Astrocyte (in vitro differentiated cells and primary cell): Measurements from ENCODE around the gene NFYB. TPM values are rescaled to one million over a fixed set of nuclear protein-coding genes. Genes with fewer than 3 reads are reported as not detected.

ENCODE experiments used
- DNase-seq: peaks from one replicate; pipeline ENCODE4 v3.0.0-alpha.2; 2010; ENCODE audit warnings: low read depth
- FAIRE-seq: peaks from 2 replicates; lab custom pipeline; 2011; peaks lifted over from hg19 to GRCh38; lab: Jason Lieb, UNC
- H2AFZ ChIP-seq: 2 replicates; pipeline ENCODE4 v1.6.0; 2012; ENCODE audit warnings: low read depth, low read length, inconsistent platforms
- H3K27ac ChIP-seq: 2 replicates; pipeline ENCODE4 v1.5.1; 2011; ENCODE audit warnings: low read depth, low read length, inconsistent platforms
- H3K27me3 ChIP-seq: 2 replicates; pipeline ENCODE4 v1.6.0; 2011; ENCODE audit warnings: low read length, inconsistent platforms; ENCODE audit not compliant: insufficient read depth
- H3K36me3 ChIP-seq: 2 replicates; pipeline ENCODE4 v1.5.1; 2011; ENCODE audit warnings: low read length, inconsistent platforms; ENCODE audit not compliant: insufficient read depth
- H3K4me1 ChIP-seq: 2 replicates; pipeline ENCODE4 v1.5.1; 2011; ENCODE audit warnings: low read length, inconsistent platforms; ENCODE audit not compliant: insufficient read depth
- H3K4me2 ChIP-seq: 2 replicates; pipeline ENCODE4 v1.6.0; 2012; ENCODE audit warnings: low read length, inconsistent platforms
- H3K4me3 ChIP-seq: 2 replicates; pipeline ENCODE4 v1.5.1; 2011; ENCODE audit warnings: low read depth, mild to moderate bottlenecking, low read length, inconsistent platforms; ENCODE audit not compliant: insufficient read depth
- H3K79me2 ChIP-seq: 2 replicates; pipeline ENCODE4 v1.6.0; 2012; ENCODE audit warnings: mild to moderate bottlenecking, low read length, inconsistent platforms; ENCODE audit not compliant: insufficient read depth
- H3K9ac ChIP-seq: 2 replicates; pipeline ENCODE4 v1.6.0; 2012; ENCODE audit warnings: mild to moderate bottlenecking, low read length, inconsistent platforms
- H3K9me3 ChIP-seq: 2 replicates; pipeline ENCODE4 v1.5.1; 2012; ENCODE audit warnings: low read depth, mild to moderate bottlenecking, low read length, inconsistent platforms; ENCODE audit not compliant: insufficient read depth
- H4K20me1 ChIP-seq: 2 replicates; pipeline ENCODE4 v1.6.0; 2012; ENCODE audit warnings: low read length, inconsistent platforms; ENCODE audit not compliant: insufficient read depth
- H3K27ac Mint-ChIP-seq: one replicate; pipeline ENCODE4 v1.8.0; 2021; ENCODE audit warnings: mild to moderate bottlenecking, mixed read lengths; ENCODE audit not compliant: unreplicated experiment
- H3K27me3 Mint-ChIP-seq: one replicate; pipeline ENCODE4 v1.8.0; 2021; ENCODE audit warnings: low read depth, mixed read lengths; ENCODE audit not compliant: unreplicated experiment
- H3K36me3 Mint-ChIP-seq: one replicate; pipeline ENCODE4 v1.8.0; 2021; ENCODE audit warnings: low read depth, mixed read lengths; ENCODE audit not compliant: unreplicated experiment
- H3K4me1 Mint-ChIP-seq: one replicate; pipeline ENCODE4 v1.8.0; 2021; ENCODE audit warnings: low read depth, mixed read lengths; ENCODE audit not compliant: unreplicated experiment
- H3K4me3 Mint-ChIP-seq: one replicate; pipeline ENCODE4 v1.8.0; 2021; ENCODE audit warnings: mild to moderate bottlenecking, moderate library complexity, mixed read lengths; ENCODE audit not compliant: unreplicated experiment
- H3K9me3 Mint-ChIP-seq: one replicate; pipeline ENCODE4 v1.8.0; 2021; ENCODE audit warnings: mild to moderate bottlenecking, mixed read lengths; ENCODE audit not compliant: unreplicated experiment
- EZH2 ChIP-seq: IDR thresholded peaks from 2 replicates; pipeline ENCODE4 v1.6.1; 2012; ENCODE audit warnings: mild to moderate bottlenecking, low read length, inconsistent platforms; ENCODE audit not compliant: insufficient read depth
- total RNA-seq: library from RNA; stranded (reverse); gene quantifications from 2 replicates; pipeline ENCODE4 v1.2.1, GENCODE V29; 2021
- TF ChIP-seq, protein P1 (sequence below): IDR thresholded peaks from 2 replicates; pipeline ENCODE4 v1.5.1; 2011; ENCODE audit warnings: low read depth, mild to moderate bottlenecking, inconsistent platforms, low read length, moderate library complexity; ENCODE audit not compliant: insufficient read depth

Gene NFYB
- total RNA-seq, 1 donor from 2014 or later, result 14.8 TPM

DNA sequence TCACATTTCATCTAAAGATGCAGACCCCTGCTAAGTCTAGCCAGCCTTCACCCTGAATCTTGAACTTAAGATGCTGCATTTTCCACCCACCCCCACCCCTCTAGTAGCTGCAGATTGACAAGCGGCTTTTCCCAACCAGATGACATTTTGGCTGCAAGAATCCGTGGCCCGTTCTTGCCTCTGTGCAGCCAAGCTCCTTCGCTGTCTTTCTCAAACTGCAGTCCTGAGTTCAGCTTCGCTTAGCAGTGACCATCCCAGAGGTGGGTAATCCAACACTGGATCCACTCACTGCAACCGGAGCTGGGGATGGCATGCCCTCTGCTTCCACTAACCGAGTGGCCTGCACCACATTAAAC is 765 bp upstream of the NFYB start:
- H3K27me3 Mint-ChIP-seq, result peaks cover 5% of the 10 kb centered on the region
- DNase-seq (no peak), FAIRE-seq (no peak)
- Histone ChIP-seq H3K27me3 (peaks cover 2% of the 10 kb centered on the region), H2AFZ (peak overlapping the region; percentile 68), H3K79me2 (peaks cover 35% of the 10 kb centered on the region), H4K20me1 (peaks cover 7% of the 10 kb centered on the region), H3K4me2 (peak overlapping the region; percentile 84), H3K4me3 (peak overlapping the region; percentile 48), H3K9me3 (no peaks in the 10 kb centered on the region), H3K4me1 (peaks cover 21% of the 10 kb centered on the region), H3K27ac (no peak overlapping the region), H3K9ac (peak overlapping the region; percentile 66), H3K36me3 (no peaks in the 10 kb centered on the region)
- H3K36me3 Mint-ChIP-seq, result no peaks in the 10 kb centered on the region
- no peaks in the 10 kb centered on the region for H3K9me3 Mint-ChIP-seq
- no peak overlapping the region for H3K27ac Mint-ChIP-seq
- H3K4me3 Mint-ChIP-seq, result peak overlapping the region; percentile 76
- peaks cover 13% of the 10 kb centered on the region for H3K4me1 Mint-ChIP-seq
- no peak for TF ChIP-seq EZH2
- TF ChIP-seq, protein P1, sequence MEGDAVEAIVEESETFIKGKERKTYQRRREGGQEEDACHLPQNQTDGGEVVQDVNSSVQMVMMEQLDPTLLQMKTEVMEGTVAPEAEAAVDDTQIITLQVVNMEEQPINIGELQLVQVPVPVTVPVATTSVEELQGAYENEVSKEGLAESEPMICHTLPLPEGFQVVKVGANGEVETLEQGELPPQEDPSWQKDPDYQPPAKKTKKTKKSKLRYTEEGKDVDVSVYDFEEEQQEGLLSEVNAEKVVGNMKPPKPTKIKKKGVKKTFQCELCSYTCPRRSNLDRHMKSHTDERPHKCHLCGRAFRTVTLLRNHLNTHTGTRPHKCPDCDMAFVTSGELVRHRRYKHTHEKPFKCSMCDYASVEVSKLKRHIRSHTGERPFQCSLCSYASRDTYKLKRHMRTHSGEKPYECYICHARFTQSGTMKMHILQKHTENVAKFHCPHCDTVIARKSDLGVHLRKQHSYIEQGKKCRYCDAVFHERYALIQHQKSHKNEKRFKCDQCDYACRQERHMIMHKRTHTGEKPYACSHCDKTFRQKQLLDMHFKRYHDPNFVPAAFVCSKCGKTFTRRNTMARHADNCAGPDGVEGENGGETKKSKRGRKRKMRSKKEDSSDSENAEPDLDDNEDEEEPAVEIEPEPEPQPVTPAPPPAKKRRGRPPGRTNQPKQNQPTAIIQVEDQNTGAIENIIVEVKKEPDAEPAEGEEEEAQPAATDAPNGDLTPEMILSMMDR, result no peak

DNA sequence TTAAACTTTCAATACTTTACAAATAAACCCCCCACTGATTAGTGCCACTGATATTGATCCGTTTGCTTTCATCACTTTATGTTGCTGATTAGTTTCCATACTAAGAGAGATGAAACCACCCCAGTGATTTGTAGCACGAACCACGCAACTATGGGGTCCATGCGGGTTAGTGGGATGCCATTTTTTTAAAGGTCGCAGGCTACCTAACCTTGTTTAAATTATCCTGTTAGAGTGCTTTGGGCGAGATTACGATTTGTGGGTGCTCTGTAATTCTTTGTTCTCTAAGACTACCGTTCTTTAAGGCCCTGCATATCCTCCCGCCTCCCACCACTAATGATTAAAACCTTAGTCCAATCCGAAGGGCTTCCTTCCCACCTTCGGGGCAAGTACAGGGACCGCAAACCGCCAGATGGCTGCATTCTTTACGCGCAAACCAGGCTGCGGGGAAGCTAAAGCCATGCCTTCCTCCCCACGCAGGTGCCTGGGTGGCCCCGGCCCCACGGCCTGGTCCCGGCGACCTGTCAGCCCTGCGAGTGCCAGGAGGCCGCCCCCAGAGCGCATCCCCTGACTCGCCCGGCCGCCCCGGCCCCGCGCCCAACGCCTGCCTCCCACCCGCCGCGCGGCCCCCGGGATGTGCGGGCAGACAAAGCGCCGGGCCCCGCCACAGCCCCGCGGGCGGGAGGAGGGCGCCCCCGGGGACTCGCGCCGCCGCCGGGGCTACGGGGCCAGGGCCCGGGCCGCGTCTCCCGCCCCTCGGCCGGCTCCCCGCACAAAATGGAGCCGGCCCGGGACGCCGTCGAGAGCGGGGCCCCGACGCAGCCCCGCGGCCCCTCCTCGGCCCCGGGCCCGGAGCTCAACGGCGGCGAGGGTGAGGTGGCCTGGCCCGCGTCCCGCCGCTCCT is 759 bp downstream of the NFYB start:
- Histone ChIP-seq H3K27me3 (no peaks in the 10 kb centered on the region), H3K9me3 (no peaks in the 10 kb centered on the region), H3K4me3 (peak overlapping the region; percentile 85), H3K4me2 (peak overlapping the region; percentile 90), H3K79me2 (peaks cover 50% of the 10 kb centered on the region), H3K36me3 (peaks cover 8% of the 10 kb centered on the region), H3K27ac (peak overlapping the region; percentile 80), H3K9ac (peak overlapping the region; percentile 86), H4K20me1 (peaks cover 10% of the 10 kb centered on the region), H3K4me1 (peaks cover 24% of the 10 kb centered on the region), H2AFZ (peak overlapping the region; percentile 48)
- H3K4me1 Mint-ChIP-seq, result peaks cover 18% of the 10 kb centered on the region
- H3K4me3 Mint-ChIP-seq, result peak overlapping the region; percentile 92
- H3K9me3 Mint-ChIP-seq, result no peaks in the 10 kb centered on the region
- FAIRE-seq, result no peak
- peak overlapping the region; percentile 78 for H3K27ac Mint-ChIP-seq
- H3K27me3 Mint-ChIP-seq, result no peaks in the 10 kb centered on the region
- DNase-seq, result peak; percentile 76
- TF ChIP-seq EZH2, result no peak
- TF ChIP-seq, protein P1, result no peak
- H3K36me3 Mint-ChIP-seq, result no peaks in the 10 kb centered on the region

DNA sequence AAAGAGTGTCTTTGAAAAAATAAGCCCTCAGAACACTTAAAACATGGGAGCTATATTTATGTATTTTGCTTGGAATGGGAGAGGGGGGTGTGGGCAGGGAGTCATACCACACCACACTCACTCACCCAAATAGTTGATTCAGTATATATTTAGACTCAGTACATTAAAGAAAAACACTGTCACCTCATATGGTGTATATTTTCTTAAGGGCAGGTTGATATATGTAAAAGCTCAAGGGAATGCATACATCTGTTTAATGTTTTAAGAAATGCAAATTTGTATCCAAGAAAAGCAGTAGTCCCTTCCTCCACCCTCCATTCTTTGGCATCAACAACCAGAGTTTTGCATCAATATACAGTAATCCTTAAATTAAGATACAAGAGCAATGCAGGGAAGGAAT is 1.4 kb downstream of the NFYB start:
- H3K36me3 ChIP-seq, result peaks cover 8% of the 10 kb centered on the region
- H3K27ac ChIP-seq, result no peak overlapping the region
- no peaks in the 10 kb centered on the region for H3K9me3 ChIP-seq
- Mint-ChIP-seq H3K27ac (peak overlapping the region; percentile 78), H3K4me3 (peak overlapping the region; percentile 92), H3K4me1 (peaks cover 20% of the 10 kb centered on the region), H3K36me3 (no peaks in the 10 kb centered on the region), H3K9me3 (no peaks in the 10 kb centered on the region), H3K27me3 (no peaks in the 10 kb centered on the region)
- H2AFZ ChIP-seq, result no peak overlapping the region
- H3K79me2 ChIP-seq, result peaks cover 56% of the 10 kb centered on the region
- H3K4me2 ChIP-seq, result peak overlapping the region; percentile 90
- no peak for FAIRE-seq
- TF ChIP-seq, protein P1, result no peak
- no peak for TF ChIP-seq EZH2
- DNase-seq, result peak; percentile 29
- H3K9ac ChIP-seq, result peak overlapping the region; percentile 86
- peak overlapping the region; percentile 85 for H3K4me3 ChIP-seq
- H4K20me1 ChIP-seq, result peaks cover 14% of the 10 kb centered on the region
- H3K4me1 ChIP-seq, result peaks cover 24% of the 10 kb centered on the region
- no peaks in the 10 kb centered on the region for H3K27me3 ChIP-seq
